Measurements from ENCODE around the gene TMEM178B.
"Not testable (repeated sequence)": the region's sequence is repeated elsewhere in the genome, so short reads cannot be mapped to it uniquely, and the experiment has no call there.

DNA sequence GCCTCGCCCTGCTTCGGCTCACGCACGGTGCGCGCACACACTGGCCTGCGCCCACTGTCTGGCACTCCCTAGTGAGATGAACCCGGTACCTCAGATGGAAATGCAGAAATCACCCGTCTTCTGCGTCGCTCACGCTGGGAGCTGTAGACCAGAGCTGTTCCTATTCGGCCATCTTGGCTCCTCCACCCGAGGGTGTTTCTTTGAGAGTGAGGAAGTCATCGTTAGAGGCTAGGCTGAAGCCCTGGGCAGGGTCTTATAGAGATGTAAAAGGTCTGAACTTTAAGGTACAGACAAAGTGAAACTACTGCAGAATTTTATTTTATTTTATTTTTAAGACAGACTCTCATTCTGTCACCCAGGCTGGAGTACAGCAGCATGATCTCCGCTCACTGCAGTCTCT is 6.0 kb upstream of the TMEM178B start:
- TF ChIP-seq, protein P1, sequence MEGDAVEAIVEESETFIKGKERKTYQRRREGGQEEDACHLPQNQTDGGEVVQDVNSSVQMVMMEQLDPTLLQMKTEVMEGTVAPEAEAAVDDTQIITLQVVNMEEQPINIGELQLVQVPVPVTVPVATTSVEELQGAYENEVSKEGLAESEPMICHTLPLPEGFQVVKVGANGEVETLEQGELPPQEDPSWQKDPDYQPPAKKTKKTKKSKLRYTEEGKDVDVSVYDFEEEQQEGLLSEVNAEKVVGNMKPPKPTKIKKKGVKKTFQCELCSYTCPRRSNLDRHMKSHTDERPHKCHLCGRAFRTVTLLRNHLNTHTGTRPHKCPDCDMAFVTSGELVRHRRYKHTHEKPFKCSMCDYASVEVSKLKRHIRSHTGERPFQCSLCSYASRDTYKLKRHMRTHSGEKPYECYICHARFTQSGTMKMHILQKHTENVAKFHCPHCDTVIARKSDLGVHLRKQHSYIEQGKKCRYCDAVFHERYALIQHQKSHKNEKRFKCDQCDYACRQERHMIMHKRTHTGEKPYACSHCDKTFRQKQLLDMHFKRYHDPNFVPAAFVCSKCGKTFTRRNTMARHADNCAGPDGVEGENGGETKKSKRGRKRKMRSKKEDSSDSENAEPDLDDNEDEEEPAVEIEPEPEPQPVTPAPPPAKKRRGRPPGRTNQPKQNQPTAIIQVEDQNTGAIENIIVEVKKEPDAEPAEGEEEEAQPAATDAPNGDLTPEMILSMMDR (optimal IDR thresholded peaks at IDR 0.05 in 1 of 3, IDR thresholded peaks at IDR 0.05 in 1 of 3, conservative IDR thresholded peaks at IDR 0.05 in 1 of 3; ENCODE audit: extremely low read depth in 1 of 3, insufficient read depth in 2 of 3, low read length in 3 of 3): not testable (repeated sequence)
- TF ChIP-seq EZH2 (IDR thresholded peaks at IDR 0.05; ENCODE audit: low read length): not testable (repeated sequence)
